ENCODE results near the gene AP1B1. TPM values are rescaled to one million over a fixed set of nuclear protein-coding genes. Genes with fewer than 3 reads are reported as not detected.

The AP1B1 gene
- total RNA-seq (2022; extraction: Qiagen RNA extraction) = 23.8 to 28.3 TPM (median 27.2 TPM) in 5 replicates

DNA sequence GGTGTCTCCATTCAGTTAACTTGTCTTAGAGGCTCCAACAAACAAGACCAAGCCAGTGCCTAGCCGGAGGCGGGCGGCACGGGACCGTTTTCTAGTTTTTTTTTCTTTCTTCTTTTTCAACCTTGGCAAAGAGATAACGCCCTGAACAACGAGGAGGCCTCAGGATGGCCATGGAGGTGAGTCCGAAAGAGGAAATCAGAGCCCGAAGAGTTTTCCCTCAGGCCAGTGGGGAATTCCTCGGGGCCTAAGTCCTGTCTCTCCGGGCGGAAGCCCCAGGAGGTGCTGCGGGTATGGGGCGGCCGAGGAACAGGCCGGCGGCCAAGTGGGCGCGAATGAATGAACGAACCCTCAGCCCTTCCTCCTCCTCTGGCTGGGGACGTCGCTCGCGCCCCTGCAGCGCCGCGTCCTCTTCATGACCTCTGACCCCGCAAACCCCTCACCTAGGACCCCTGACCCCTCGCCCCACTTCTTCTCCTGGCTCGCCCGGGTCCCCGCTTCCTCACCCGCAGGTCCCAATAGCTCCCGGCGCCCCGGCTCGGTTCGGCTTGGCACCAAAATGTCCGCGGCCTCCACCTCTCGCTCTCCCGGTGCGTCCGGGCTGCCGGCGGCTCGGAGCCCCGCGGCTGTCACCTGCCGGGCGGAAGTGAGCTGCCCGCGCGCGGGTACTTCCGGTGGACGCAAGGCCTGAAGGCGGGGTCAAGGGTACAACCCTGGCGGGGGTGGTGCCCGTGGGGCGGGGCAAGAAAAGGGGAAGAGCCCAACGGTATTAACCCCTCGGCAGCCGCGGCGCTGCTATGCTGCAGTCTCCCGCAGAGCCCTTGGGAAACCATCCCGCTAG is at the start of gene AP1B1:
TSS of gene AP1B1 (minus strand) at position 650 of the 838 bp plus-strand sequence. CDS start 21,327 bp downstream, outside the sequence.

DNA sequence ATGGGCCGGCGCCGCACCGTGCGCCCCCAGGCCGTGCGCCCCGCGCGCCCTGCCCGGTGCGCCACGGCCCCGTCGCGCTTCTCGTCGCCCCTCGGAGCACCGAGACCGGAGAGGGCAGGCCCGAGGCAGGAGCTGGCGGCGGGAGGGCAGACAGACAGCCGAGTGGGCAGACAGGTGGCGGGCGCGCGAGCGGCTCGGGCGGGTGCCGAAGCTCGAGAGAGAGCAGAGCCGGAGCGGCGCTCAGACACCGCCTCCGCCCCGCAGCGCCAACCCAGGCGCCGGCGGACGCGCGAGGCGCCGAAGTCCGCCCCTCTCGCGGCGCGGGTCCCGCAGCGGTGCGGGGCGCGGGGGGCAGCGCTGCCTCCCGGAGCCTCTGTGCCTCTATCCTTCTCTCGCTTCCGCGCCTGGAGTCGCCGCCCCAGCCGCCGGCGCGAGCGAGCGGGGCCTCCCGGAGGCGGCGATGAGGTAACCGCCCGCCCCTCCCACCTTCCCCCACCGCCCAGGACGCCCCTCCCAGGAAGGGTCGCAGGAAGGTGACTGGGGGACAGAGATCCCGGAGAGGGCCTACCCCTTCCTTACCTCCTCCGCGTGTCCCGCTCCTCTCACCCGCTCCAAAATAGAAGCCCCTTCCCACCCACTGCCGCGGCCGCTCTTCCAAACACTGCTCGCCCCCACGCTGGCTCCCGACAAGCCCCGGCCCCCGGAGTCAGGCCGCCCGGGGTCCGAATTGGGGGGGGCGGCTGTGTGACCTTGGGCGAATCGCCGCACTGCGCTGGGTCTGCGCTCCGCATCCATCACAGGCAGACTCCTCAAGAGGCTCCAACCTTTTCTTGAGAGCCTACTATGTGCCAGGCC is 72.9 kb downstream of the AP1B1 start, which contains the start of gene RASL10A:
TSS of gene RASL10A (minus strand) at position 412 of the 855 bp plus-strand sequence. CDS start 451 bp downstream, outside the sequence.

DNA sequence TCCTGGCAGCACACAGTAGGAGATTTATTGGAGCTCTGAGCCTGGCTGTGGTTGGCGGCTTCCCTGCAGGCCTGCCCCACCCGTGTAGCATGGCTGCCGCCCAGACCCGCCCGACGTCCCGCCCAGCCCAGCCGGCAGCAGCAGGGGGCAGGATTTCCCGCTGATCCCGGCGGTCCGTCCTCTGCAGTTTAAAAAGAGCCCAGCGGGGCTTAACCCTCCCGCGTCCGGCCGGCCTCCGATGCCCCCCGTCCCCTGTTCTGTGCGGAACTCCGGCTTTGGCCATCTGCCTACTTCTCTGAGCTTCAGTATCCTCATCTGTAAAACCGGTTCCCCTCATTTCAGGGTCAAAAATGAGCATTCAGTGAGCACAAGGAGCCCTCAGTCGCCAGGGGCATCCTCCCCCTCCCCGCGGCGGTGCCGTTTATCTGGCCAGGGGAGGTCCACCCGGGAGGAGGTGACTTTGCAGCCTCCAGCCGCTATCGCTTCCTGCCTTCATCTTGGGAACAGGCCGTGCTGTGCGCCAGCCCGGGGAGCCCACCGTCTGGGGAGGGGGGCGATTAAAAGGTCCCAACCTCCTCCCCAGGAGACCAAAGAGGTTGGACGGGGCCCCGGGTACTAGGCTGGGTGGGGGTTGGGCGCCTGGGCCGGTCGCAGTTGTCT is 82.1 kb downstream of the AP1B1 start, which contains the start of gene GAS2L1:
TSS of gene GAS2L1 (plus strand) at position 476 of the 660 bp plus-strand sequence. CDS start 1,456 bp downstream, outside the sequence.

Other genes with a start within 250 kb of the AP1B1 start
- gene EMID1, start 182.7 kb downstream of the AP1B1 start, total RNA-seq (2022; extraction: Qiagen RNA extraction) = 0.16 to 0.65 TPM (median 0.33 TPM) in 5 replicates
- 18.0 to 34.3 TPM (median 31.2 TPM) in 5 replicates for gene RHBDD3, start 120.6 kb downstream of the AP1B1 start, total RNA-seq (2022; extraction: Qiagen RNA extraction)
- 214 to 227 TPM (median 217 TPM) in 5 replicates for gene EWSR1, start 120.3 kb downstream of the AP1B1 start, total RNA-seq (2022; extraction: Qiagen RNA extraction)
- 21.2 to 37.0 TPM (median 34.4 TPM) in 5 replicates for gene GAS2L1, start 81.9 kb downstream of the AP1B1 start, total RNA-seq (2022; extraction: Qiagen RNA extraction)
- gene RASL10A, start 72.9 kb downstream of the AP1B1 start, total RNA-seq (2022; extraction: Qiagen RNA extraction) = 0.21 to 0.61 TPM (median 0.37 TPM) in 4 of 5 replicates, not detected in the other
- not detected in 5 replicates for gene RFPL1, start 50.0 kb upstream of the AP1B1 start, total RNA-seq (2022; extraction: Qiagen RNA extraction)
- gene NEFH, start 91.6 kb upstream of the AP1B1 start, total RNA-seq (2022; extraction: Qiagen RNA extraction) = 0.03 to 0.10 TPM (median 0.08 TPM) in 5 replicates
- gene THOC5, start 165.2 kb upstream of the AP1B1 start, total RNA-seq (2022; extraction: Qiagen RNA extraction) = 26.8 to 31.9 TPM (median 29.1 TPM) in 5 replicates
- 57.8 to 66.2 TPM (median 63.1 TPM) in 5 replicates for gene NIPSNAP1, start 192.5 kb upstream of the AP1B1 start, total RNA-seq (2022; extraction: Qiagen RNA extraction)
- gene NF2, start 215.1 kb upstream of the AP1B1 start, total RNA-seq (2022; extraction: Qiagen RNA extraction) = 11.6 to 16.4 TPM (median 12.1 TPM) in 5 replicates

Measured in A549 treated with CORT108297 at 1 μM for 4 hours (cell line).